Colon (tissue), 2 donors: ENCODE measurements around the gene KIF26B.
"Not testable (repeated sequence)": the region's sequence is repeated elsewhere in the genome, so short reads cannot be mapped to it uniquely, and the experiment has no call there.

ENCODE experiments used
- FAIRE-seq: peaks from 2 replicates; lab custom pipeline; 2012; peaks lifted over from hg19 to GRCh38; lab: Jason Lieb, UNC
- donor health status: control.
- donor health status: control.

The KIF26B gene

DNA sequence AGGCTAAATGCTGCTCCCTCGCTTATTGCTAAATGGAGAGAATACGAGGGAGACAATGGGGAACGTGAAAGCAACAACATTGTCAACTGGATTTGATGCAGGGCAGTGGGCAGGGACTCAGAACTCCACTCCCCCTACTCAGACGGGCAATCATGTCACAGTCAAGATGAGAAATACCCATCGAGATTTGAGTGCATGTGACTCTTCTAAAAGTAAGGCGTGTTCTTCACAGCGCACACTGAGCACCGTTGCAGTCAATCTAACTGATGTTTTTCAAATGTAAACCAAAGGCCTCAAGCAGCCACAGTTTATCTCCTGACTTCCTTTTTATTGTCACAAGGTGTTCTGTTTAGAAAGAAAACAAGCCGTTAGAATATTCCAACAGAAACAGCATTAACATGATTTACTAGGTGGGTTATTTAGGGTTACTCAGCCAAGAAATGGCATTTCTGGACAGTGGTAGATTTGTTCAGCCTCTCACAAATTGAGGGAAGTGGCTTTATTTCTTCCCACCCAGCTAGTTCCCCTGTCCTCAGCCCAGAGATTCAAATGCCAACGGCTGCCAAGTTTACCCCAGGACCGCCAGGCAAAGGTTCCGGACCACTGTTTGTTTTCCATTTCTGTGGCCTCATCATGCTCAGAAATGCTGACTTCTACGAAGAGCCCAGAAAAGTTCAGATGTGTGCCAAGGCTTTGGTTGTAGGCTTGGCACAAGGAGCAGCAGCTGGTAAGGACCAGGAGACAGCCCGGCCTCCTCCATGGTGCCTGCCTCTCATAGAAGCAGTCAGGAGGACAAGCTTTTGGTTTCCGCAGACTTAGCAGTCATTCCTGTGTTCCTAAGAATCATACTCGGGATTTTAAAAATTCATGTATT is 171.4 kb downstream of the KIF26B start:
- FAIRE-seq: no peak

DNA sequence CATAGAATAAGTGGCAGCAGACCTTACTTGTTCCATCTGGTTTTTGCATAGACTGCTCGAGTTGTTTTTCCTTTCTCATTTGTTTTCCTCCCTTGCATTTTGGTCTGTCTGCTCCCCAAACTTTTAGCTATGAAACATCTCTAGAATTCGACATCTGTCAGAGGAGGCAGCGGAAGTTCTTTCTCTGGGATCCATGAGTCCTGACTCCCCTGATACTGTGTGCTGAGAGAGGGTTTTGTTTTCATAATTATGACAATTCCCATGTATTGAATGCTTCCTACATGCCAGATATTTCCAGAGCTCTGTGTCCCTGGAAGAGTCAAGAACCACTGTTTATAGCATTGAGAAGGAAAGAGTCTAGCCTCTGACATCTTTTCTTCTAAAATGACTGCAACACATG is 172.6 kb downstream of the KIF26B start:
- FAIRE-seq: no peak

DNA sequence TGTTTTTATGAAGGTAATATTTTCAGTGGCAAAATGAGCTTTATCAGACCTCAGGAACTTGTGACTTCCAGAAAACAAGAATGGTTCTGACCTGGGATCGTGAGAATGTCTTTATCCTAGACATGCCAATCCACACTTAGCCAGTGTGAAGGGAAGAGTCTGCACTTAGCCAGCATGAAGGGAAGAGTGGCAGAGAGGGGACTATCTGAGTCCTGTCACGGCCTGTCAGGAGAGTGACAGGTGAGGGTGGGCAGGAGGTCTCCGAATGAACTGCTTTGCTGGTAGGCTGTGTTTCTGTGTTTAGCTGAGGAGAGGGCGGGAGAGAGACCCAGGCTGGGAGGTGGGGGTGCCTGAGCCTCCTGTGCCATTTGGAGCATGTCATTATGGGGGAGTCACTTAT is 173.1 kb downstream of the KIF26B start:
- FAIRE-seq: no peak

DNA sequence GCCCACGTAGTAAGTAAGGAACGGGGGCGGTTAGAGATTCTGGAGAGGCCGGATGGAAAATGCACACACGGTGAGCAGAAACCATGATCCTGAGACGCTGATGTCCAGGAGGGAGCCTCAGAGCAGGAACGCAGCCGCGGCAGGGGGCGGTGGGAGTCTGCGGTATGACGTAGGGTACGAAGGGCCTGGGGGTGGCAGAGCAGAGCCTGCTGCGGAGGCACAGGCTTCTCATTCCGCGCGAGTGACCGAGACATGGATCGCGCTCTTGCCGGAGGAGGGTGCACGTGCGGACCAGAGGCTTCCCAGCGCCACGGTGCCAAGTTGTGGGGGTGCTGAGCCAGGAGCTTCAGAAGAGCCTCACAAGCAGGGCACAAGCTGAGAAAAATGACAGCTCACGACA is 176.2 kb downstream of the KIF26B start:
- FAIRE-seq: no peak

DNA sequence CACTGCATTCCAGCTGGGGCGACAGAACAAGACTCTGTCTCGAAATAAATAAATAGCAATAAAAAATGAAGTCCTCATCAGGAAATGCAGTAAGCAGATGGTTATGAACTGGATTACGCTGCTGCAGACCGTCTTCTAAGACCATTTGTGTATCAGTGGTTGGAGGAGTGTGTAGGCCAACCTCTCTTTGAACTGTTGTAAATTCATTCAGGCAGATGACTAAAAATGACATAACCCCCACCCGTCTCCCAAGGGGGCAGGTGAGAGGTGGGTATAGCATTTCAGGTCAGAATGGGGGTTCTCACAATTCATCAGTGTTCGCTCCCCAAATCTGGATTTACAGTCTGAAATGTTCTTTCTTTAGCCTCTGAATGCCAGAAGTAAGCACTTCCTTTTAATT is 177.3 kb downstream of the KIF26B start:
- FAIRE-seq: no peak

DNA sequence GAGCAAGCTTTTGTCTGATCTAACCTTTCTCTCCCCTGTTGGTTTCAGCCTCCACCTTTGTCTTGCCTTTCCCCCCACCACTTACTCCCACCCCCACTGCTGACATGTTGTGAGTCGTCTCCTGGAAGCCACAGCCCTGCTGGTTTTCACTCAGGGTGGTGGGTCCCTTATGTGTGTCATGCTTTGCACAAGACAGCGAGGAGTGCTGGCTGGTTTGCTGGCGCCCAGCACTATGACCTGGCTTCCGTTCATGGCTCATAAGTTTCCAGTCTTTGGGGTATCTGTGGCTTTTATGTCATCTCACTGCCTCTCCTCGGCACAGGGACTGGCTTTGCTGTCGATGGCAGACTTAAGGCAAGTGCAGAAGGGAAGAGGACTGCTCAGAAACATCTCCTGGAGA is 177.7 kb downstream of the KIF26B start:
- no peak for FAIRE-seq

DNA sequence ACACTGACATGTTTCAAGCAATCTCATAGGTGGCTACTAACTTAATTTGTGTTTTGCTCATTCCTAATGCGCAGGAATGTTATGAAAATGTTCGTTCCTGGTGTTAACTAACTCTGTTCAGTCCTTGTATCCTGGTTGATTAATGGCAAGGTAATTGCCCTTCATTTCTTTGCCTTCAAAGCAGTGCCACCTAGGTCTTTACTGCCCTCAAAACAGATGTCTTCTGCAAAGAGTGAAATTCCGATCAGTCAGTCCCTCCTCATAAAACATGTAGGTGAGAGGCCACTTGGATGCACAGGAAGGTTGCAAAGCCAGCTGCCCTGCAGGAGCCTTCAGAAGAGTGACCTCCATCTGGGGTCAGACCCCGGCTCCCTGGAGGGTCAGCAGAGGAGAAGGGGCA is 179.4 kb downstream of the KIF26B start:
- FAIRE-seq: no peak

DNA sequence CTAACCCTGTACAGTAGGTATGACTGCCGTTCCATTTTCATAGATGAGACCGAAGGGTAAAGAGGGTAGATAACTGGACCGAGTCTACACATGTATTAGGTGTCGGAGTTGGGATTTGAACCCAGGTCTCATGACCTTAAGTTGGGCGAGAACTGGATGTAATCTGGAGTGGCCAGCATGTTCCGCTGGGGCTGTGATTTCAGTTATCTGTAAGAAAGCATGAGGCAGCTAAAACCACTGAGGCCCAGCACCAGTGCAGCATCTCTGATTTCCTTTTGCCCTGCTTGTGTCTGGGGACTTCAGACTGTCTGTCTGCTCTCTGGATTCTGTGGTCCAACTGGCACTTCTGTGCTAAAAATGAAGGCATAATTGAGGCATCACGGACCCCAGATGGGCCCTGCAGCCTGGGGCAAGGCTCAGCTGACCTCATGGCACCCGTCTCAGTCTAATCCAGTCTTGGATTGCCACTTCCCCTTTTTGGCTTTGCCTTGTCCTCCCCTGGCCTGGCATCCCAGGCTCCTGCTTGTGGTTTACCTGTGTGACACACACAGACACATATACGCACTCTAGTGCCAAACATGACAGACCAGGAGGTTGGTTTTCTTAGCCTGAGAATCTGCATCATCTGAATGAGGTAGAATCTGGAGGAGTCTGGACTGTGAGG is 180.2 kb downstream of the KIF26B start:
- FAIRE-seq: no peak

DNA sequence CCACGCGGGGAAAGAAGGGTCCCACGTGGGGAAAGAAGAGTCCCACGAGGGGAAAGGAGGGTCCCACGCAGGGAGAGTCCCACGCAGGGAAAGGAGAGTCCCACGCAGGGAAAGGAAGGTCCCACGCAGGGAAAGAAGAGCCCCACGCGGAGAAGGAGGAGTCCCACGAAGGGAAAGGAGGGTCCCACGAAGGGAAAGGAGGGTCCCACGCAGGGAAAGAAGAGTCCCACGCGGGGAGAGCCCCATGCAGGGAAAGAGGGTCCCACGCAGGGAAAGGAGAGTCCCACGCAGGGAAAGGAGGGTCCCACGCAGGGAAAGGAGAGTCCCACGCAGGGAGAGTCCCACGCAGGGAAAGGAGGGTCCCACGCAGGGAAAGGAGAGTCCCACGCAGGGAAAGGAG is 180.9 kb downstream of the KIF26B start:
- FAIRE-seq: not testable (repeated sequence)

DNA sequence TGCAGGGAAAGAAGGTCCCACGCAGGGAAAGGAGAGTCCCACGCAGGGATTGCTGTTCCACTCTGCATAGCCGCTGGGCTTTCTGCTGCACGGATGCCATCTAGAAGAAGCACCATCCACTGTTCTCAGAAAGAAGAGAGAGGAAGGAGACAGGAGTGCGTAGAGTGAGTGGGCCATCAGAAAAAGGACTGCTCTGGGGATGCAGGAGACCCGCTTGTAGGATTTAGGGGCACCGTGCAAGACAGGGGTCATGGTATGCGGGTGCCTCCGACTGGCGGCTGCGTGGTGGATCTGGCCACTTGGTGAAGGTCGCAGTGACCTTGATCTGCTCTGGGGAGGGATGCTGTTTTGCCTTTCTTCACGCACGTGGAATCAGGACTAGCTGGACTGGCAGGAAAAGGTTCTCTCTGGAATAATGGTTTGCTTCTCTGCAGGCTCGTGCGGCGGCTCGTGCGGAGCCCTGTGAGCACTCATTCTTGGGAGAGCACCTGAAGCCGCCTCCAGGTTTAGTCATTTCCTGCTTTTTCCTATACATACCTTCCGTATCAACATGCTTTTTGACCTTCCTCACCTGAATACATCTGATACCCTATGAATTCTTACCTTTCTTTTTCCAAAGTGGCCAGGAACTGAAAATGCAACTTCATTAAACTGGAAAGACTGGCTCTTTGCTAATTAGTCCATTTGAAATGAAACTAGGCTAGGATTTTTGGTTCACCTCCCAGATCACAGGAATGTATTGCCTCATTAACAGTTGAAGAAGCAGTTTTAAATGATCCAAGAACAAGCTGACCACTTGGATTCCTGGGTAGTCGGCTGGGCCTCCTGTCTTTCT is 181.6 kb downstream of the KIF26B start:
- no peak for FAIRE-seq

DNA sequence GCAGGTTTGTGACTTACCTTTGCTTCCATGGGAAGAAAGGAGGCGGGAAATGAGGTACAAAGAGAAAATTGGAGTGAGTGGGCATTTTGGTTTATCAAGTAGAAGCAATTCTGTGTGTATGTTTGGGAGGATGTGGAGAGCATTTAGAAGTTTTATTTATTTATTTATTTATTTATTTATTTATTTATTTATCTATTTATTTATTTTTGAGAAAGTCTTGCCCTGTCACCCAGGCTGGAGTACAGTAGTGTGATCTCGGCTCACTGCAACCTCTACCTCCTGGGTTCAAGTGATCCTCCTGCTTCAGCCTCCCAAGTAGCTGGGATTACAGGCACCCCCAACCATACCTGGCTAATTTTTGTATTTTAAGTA is 182.2 kb downstream of the KIF26B start:
- not testable (repeated sequence) for FAIRE-seq

DNA sequence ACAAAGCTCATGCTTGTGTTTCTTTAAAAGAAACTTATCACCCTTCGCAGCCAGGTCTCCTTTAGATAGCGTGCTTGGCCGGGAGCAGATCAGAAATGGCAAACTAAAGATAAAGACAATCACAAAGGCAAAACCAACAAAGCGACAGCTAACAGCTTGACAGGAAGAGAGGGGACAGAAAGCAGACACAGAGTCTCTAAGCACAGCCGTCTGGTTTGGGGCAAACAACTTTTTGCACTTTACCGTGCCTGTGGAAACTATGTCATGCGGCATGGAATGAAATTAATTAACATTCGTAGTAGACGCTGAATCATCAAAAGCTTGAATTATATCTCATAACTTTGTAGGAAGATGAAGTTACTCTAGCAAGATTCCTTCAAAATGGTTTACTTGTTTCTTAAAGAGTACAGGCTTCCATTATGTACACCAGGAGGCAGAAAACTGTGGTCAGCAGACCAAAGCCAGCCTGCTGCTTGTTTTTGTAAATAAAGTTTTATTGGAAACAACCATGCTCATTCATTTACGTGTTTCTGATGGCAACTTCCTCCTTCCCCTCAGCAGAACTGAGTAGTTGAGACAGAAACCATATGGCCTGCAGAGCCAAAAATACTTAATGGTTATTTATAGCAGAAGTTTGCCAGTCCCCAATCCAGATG is 183.2 kb downstream of the KIF26B start:
- no peak for FAIRE-seq

DNA sequence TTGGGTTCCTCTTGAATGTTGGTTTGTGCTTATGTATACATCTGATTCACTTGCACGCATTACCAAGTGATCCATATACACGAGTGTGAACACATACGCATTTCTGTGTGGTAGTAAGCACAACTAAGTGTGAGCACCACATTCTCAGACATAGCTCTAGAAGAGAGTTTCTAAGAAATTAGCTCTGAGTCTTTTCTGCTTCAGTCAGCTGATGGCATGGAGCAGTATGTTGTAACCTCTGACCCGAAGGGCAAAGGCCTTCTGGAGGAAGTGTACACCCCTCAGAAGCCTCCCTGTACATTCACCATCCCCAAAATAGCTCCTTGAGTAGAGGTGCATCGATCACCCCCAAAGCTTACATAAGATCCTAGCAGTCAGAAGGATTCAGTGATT is 183.7 kb downstream of the KIF26B start:
- FAIRE-seq: no peak

DNA sequence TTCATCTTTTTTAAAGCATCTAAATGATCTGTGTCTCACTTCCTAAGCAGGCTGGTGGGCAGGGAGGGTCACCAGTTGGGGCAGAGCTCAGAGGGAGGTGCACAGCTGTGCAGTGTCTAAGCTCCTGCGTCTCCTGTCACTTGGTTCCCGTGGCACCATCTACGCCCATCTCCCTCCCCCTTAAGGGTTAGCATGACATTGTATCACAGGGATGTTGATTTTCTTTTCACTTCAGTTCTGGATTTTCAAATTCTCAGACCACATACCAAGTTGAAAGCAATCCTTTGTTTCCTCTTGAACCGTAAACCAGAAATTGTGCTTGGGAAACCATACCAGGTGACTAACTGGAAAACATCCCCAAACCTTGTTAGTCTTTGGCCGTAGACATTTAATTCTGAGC is 187.0 kb downstream of the KIF26B start:
- FAIRE-seq: no peak

DNA sequence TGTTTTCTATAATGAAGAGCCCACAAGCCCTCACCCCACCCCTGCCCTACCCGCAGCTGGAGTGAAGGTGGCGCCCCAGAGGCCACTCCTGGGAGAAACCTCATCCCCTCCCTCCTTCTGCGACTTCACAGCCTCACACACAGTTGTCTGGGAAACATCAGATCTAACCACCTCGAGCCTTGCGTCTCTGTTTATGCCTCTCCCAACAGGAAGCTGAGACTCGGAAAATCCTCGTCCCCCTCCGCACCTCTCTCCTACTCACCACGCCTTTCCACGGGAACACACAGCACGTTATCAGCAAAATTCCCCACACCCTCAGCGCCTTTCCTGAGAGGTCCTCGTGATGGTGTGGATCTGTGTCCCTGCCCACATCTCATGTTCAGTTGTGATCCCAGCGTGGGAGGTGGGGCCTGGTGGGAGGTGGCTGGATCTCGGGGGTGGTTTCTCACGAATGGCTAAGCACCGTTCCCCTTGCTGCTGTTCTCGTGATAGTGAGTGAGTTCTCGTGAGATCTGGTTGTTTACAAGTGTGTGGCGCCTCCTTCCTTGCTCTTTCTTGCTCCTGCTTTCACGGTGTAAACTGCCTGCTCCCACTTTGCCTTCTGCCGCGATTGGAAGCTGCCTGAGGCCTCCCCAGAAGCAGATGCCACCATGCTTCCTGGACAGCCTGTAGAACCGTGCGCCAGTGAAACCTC is 190.6 kb downstream of the KIF26B start:
- no peak for FAIRE-seq

DNA sequence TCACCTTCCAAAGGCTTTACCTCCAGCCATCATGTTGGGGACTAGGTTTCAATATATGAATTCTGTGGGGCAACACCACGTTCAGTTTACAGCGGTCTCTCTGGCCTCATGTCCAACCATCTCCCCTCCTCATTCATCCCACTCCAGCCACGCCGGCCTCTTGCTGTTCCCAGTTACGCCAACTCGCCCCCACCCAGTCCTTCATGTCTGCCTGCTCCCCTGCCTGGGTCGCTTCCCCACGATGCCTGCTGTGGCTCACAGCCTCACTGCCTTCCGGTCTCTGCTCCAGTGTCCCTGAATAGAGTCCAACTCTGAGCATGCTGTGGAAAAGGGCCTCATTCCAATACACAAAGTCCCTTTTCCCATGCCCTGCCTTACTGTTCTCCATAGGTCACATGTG is 193.8 kb downstream of the KIF26B start:
- FAIRE-seq: no peak

DNA sequence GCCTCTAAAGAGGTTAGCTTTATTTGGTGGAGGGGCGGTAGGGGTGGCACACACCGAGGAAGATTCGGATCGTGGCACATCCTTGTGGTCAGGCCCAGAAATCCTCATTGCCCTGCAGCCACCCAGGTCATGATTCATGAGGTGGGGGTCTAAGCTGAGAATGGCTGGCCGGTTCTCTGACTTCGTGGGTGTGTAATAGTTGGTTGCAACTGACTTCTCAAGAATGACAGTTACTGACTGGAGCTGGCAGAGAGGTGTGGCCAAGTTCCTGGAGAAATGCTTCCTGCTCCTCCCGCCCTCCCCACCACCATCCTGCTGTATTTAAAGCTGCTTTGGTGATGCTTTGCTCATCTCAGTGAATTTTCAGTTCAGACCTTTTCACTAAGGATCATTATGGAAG is 198.6 kb downstream of the KIF26B start:
- FAIRE-seq: no peak

DNA sequence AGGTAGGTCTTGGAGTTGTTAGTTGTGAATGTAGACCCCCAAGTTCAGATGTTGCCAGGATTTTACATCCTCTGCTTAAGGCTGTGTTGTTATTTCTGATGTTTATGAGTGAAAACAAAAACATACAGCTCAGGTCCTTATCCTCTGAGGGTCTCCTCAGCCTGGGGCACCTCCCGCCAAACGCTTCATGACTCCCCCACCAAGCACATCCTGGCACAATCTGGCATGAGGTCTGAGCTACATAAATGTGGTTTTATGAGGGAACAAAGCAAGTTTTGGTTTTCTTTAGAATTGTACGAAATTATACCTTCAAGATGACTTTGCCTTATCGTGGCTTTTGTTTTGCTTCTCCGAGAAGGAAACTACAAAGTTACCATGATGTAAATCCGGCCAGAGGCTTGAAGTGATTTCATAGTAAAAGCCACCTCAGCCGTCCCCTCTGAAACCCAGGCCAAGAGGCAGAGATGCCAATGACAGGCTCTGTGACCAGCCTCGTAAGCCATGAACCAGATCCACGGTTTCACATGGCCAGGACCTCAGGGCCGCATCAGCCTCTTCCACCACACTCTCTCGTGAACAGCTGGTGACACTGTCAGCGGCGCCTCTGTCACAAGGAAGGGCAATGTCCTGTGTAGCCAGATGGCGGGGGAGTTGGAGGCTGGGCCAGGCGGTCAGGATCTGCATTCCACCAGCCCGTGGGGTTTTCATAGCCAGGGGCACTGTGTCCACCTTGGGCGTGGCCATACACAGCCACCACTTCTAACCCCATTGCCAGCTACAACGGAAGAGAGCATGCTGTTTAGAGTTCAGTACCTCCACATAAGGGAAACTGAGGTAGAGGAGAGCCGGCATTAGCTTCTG is 199.4 kb downstream of the KIF26B start:
- FAIRE-seq: no peak

DNA sequence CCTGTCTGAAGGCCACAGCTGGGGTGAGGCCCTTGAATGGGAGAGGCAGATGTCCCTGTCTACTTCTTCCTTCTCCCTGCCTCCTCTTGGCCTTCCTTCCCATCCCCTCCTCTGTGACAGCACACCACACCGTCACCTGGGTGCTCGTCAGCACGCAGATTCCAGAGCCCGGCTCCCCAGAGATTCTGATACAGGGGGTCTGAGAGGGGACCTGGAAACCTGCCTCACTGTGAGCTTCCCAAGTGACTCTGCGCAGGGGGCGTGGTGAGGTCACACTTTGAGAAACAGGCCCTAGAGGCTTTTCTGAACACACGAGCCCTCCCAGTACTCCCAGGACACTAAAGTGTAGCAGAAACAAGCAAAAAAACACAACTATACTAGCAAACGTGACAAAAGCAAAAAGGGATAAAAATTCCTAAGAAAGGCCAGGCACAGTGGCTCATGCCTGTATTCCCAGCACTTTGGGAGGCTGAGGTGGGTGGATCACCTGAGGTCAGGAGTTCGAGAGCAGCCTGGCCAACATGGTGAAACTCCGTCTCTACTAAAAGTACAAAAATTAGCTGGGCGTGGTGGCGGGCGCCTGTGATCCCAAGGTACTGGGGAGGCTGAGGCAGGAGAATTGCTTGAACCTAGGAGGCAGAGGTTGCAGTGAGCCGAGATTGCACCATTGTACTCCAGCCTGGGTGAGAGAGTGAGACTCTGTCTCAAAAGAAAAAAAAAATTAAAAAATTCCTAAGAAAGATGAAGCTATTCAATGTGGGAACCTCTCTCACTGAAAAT is 201.3 kb downstream of the KIF26B start:
- not testable (repeated sequence) for FAIRE-seq
